GM19438 (cell line): ENCODE results near the gene WFDC10B.
"Not testable (repeated sequence)": the region's sequence is repeated elsewhere in the genome, so short reads cannot be mapped to it uniquely, and the experiment has no call there.

Source experiments
- ATAC-seq: cut with Tn5 transposase; IDR thresholded peaks from one replicate; pipeline ENCODE4 v1.9.1; 2021; ENCODE audit warnings: low read depth; ENCODE audit not compliant: unreplicated experiment

Gene WFDC10B

GRCh38 chr20:45704969-45705637 is at the start of gene WFDC10B:
TSS of gene WFDC10B (minus strand) at chr20:45705019. CDS start at chr20:45685992, 19,027 bp downstream.
- no peak for ATAC-seq

GRCh38 chr20:45752746-45753145 is 47.9 kb upstream of the WFDC10B start:
- no peak for ATAC-seq

- no peak for ATAC-seq
These were observed 46.9 kb upstream of the WFDC10B start for GRCh38 chr20:45751721-45752120.

GRCh38 chr20:45745015-45745414 is 40.2 kb upstream of the WFDC10B start:
- ATAC-seq, result no peak

- no peak for ATAC-seq
These were observed 37.8 kb upstream of the WFDC10B start for GRCh38 chr20:45742596-45742995.

- no peak for ATAC-seq
These were observed 31.2 kb upstream of the WFDC10B start for GRCh38 chr20:45735988-45736387.

- no peak for ATAC-seq
These were observed 30.7 kb upstream of the WFDC10B start for GRCh38 chr20:45735552-45735951.

GRCh38 chr20:45732199-45732598 is 27.4 kb upstream of the WFDC10B start:
- ATAC-seq, result no peak

GRCh38 chr20:45727044-45727443 is 22.2 kb upstream of the WFDC10B start:
- ATAC-seq, result no peak

- ATAC-seq, result no peak
These were observed 20.3 kb upstream of the WFDC10B start for GRCh38 chr20:45725134-45725533.

GRCh38 chr20:45722047-45722446 is 17.2 kb upstream of the WFDC10B start, which contains the start of gene SPINT4:
TSS of gene SPINT4 (plus strand) at chr20:45722347. CDS start at chr20:45722368, 21 bp downstream.
- ATAC-seq, result no peak

GRCh38 chr20:45716141-45716688 is 11.4 kb upstream of the WFDC10B start:
- ATAC-seq, result not testable (repeated sequence)

GRCh38 chr20:45701873-45702272 is 2.9 kb downstream of the WFDC10B start, which contains the start of gene WFDC13:
TSS of gene WFDC13 (plus strand) at chr20:45702038. CDS start at chr20:45702124, 86 bp downstream.
- ATAC-seq, result no peak

GRCh38 chr20:45701104-45701503 is 3.7 kb downstream of the WFDC10B start:
- ATAC-seq, result no peak

- ATAC-seq, result no peak
These were observed 9.3 kb downstream of the WFDC10B start for GRCh38 chr20:45695496-45695895.

GRCh38 chr20:45693346-45693745 is 11.5 kb downstream of the WFDC10B start:
- ATAC-seq, result not testable (repeated sequence)

- ATAC-seq, result no peak
These were observed 18.9 kb downstream of the WFDC10B start for GRCh38 chr20:45685896-45686295.

- no peak for ATAC-seq
These were observed 25.2 kb downstream of the WFDC10B start for GRCh38 chr20:45679650-45680049.

- ATAC-seq, result no peak
These were observed 32.1 kb downstream of the WFDC10B start for GRCh38 chr20:45672765-45673164.

GRCh38 chr20:45670139-45670538 is 34.7 kb downstream of the WFDC10B start, which contains the start of gene WFDC11:
TSS of gene WFDC11 (minus strand) at chr20:45670239. CDS start at chr20:45650600, 19,639 bp downstream.
- no peak for ATAC-seq

- not testable (repeated sequence) for ATAC-seq
These were observed 47.8 kb downstream of the WFDC10B start for GRCh38 chr20:45657038-45657437.

GRCh38 chr20:45651726-45652125 is 53.1 kb downstream of the WFDC10B start:
- not testable (repeated sequence) for ATAC-seq
